GM18526 (cell line): ENCODE results near the gene RAB41.

Source experiments
- POLR2A ChIP-seq: IDR thresholded peaks from 3 replicates; pipeline ENCODE4 v1.6.1; 2011; ENCODE audit not compliant: insufficient read length; ENCODE audit errors: extremely low read depth

Gene RAB41

DNA sequence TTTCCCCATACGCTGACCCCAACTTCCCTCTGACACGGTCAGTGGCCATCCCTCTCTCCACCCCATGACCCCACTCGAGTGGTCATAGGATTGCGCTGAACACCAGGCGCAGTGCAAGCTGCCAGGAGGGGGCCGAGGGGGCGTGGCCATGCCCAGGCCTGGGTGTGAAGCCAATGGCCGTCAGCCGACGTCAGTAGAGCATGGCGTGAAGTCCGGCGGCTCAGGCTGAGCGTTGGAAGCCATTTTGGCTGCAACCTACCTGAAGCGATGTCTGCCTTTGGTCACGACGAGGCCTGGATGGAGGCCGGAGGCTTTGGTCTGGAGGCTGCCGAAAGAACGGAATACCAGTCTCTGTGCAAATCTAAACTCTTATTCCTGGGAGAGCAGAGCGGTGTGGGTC is at the start of gene RAB41:
RAB41 (plus strand) TSS at position 222 of the 400 bp plus-strand sequence; CDS start at position 268, 46 bp downstream.
- no peak for TF ChIP-seq POLR2A

DNA sequence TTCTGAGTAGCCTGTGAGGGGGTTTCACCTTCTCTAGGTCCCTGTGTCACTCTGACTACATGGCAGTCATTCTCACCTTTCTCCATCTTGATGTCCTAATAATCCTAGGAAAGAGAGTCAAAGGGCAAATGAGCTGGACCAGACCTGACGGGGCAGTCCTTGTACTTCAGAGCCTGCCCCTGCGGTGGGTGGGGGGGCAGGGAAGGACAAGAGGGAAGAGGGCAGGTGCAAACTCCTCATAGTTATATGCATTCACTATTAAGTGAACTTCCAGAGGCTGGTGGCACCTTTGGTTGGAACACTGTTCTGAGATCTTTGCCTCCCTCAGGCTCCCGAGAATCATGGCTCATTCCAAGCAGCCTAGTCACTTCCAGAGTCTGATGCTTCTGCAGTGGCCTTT is 47.6 kb upstream of the RAB41 start, which contains the start of gene AWAT1:
AWAT1 (plus strand) TSS at position 301 of the 400 bp plus-strand sequence; CDS start at position 342, 41 bp downstream.
- no peak for TF ChIP-seq POLR2A

DNA sequence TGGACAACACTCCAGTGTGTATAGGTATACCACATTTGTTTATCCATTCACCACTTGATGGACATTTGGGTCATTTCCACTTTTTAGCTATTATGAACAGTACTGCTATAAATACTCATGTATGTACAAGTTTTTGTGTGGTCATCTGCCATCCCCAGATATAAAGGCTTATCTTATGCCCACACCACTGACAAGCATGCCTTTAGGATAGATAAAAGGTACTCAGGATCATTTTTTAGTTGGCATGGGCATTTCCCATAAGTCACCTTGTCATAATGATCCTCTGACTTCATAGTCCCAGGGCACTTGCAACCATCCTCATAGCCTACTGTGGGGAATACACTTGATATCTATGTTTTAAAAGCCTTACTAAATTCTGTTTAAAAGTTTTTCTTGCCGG is 41.2 kb upstream of the RAB41 start:
- no peak for TF ChIP-seq POLR2A

DNA sequence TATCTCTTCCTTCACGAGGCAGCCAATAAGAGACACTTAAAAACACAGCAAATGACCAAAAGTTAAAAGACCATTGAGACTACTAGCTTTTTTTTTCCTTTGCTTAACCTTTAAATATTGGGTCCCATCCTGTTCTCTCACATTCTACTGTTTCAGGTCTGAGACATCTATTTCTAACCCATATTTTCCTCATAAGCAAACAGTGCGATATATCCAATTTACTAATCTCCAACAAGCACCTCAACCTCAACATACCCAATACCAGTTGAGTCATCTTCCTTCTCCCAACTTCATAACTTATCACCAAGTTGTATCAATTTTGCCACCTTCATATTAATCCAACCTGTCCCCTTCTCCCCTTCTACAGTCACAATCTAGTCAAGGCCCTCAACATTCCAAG is 40.5 kb upstream of the RAB41 start:
- no peak for TF ChIP-seq POLR2A

- no peak for TF ChIP-seq POLR2A
Observed at GRCh38 chrX:70244881-70245280, 37.1 kb upstream of the RAB41 start.

DNA sequence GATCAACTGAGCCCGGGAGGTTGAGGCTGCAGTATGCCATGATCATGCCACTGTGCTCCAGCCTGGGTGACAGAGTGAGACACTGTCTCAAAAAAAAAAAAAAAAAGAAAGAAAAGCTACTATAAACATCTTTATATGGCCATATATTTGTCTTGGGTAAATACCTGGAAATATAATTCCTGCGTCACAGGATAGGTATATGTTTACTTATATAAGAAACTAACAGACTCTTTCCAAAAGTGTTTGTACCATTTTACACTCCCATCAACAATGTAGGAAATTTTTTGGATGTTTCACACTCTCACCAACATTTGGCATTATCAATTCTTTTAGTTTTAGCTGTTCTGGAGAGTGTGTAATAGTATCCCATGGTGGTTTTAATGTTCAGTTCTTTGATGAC is 34.7 kb upstream of the RAB41 start:
- TF ChIP-seq POLR2A, result no peak

GRCh38 chrX:70252491-70252890 is 29.5 kb upstream of the RAB41 start:
- TF ChIP-seq POLR2A, result no peak

- TF ChIP-seq POLR2A, result no peak
Observed at GRCh38 chrX:70253377-70254062, 28.5 kb upstream of the RAB41 start.

DNA sequence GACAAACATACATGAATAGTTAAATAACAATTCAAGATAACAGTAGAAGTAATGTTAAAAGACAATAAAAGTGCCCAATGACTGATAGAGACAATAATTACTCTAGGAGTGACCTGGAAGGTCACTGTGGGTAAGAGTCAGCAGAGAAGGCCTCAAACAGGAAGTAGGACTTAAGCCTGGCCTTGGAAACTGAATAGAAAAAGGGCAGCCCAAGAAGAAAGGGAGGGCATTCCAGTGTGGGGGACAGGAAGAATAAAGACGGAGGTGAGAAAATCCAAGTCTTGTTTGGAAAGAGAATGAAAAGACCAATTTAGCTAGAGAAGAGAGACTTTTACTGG is 27.9 kb upstream of the RAB41 start:
- no peak for TF ChIP-seq POLR2A

DNA sequence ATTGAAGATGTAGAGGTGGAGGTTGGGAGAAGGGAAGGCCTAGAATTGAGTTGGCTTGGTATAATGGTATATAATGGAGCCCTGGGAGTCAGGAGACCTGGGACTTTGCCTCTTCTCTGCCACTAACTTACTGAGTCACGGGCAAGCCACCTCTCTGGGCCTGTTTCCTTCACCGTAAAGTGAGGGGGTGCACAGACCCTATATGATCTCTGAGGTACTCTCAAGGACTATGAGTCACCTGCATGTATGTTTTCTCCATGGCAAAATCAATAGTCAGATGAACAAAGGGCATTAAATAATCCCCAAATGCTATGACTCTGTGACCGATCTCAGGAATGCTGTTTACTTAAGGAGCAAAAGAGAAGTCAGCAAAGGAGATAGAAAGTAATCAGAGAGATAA is 27.1 kb upstream of the RAB41 start:
- TF ChIP-seq POLR2A, result no peak

DNA sequence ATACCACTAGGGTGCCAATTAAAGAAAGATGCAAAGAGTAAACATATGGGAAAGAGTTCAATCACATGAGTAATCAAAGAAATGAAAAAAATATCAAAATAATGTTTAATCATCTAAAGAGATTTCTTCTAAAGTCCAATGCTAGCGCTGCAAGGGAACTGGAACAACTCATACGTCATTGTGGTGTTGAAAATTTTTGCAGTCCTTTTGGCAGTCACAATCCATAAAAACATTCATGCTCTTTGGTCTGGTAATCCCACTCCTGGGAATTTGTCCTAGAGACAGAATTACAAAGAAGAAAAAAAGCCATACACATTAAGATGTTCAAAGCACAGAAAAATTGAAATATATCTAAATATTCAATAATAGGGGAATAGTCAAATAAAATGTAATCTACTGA is 26.5 kb upstream of the RAB41 start:
- no peak for TF ChIP-seq POLR2A

DNA sequence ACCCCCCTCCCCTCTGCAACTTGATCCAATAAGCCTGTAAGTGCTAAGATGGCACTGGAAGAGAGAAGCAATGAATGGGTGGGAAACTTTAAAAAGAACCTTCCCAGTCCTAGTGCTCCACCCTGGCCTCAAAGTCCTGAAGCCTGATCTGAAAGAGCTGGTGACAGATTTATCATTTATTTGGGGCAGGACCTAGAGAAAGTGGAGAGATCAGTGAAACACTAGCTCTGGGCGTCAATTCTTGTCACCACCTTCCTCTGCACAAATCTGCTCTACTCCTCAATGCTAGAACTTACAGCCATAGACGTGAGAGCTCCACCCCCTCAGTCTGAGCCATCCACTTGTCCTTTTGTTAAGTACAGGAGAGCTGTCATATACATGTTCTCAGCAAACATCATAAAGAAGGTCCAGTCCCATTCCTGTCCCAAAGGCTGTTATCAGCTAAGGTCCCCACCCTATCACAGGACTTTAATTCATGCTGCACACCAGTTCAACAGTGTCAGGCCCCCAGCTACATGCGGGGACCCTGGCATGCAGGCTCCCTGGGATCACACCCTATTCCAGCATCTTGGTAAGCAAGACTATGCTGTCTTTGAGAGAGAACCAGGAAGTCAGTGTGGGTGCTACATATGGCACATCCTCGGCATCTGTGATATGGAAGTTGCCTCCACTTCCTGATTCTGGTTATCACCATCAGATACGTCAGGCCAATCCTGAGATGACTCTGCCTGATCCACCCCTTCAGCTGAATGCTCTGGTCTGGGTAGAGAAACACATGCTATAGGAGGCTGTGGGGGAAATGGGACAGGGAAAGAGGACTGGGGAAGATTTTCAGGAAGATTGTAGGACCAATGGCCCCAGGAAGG is 24.3 kb upstream of the RAB41 start:
- no peak for TF ChIP-seq POLR2A

- no peak for TF ChIP-seq POLR2A
Observed at GRCh38 chrX:70260104-70260503, 21.9 kb upstream of the RAB41 start, which contains the start of gene P2RY4. Gene P2RY4, minus strand, starts transcription at chrX:70260204. Its CDS starts 580 bp downstream, at chrX:70259624.

DNA sequence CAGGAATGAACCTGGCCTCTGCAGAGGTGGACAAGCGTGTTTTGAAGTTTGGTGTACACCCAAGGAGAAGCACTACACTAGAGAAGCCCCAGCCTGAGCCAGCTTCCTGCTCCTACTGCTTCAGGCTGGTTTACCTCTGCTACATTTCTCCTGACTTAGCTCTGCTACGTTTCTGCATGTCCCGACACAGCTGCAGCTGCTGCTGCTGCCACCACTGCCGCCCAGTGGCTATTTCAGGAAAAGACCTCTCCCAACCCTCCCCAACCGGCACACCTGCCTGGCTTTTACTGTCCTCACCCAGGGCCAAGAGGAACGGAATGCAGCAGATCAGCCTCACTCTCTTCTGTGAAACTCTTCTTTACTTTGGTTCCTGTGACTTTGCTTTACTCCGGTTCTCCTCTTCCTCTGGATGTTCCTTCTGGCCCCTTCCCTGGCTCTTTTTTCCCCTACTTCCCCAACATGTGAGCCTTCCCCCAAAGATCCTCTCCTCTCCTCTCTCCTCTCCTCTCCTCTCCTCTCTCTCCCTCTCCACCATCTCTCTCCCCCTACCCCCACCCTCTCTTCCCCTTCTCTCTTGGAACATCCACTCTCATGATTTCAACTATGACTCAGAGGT is 18.9 kb upstream of the RAB41 start:
- TF ChIP-seq POLR2A, result no peak

DNA sequence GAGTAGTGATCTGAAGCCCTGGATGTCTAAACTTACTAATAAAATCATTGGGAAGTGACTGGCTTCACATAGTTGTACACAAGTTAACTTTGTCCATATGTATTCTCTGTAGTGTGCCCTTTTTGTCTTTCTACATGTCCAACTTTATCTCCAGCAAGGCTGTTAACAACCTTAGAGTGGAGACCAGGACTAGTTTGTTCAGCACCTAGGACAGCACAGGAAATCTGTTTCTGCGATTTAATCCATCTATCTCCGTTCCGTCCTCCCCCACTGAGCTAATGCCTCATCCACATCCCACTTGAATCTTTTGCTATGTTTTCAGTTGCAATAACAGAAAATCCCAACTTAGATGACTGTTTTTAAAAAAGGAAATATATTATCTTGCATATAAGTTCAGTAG is 17.2 kb upstream of the RAB41 start:
- no peak for TF ChIP-seq POLR2A

DNA sequence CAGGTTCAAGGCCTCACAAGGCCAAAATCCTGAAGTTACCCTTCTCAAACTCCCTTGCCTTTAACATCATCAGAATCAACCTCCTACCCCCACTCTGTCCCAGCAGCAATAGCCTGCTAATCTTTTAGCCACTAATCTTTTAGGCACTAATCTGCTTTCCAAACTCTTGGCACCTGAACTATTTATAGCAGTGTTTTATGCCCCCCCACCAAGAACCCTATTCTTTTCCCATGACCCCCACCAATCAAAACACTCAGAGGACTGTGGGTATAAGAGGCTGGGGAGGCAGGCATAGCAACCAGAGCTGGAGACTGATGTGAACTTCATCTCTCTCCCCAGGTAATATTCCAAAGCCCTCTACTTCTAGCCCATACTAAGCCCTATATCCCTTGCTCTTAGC is 13.9 kb upstream of the RAB41 start, which contains the start of gene ARR3:
ARR3 (plus strand) TSS at position 301 of the 400 bp plus-strand sequence. CDS start 1,052 bp downstream, outside the sequence.
- no peak for TF ChIP-seq POLR2A
